Panc1 (cell line): ENCODE data around the gene DNM3.

ENCODE experiments used
- CTCF ChIP-seq: fragments of 450-650 bp; IDR thresholded peaks from 2 replicates; pipeline ENCODE4 v1.5.1; 2017; ENCODE audit warnings: mild to moderate bottlenecking
- POLR2AphosphoS5 ChIP-seq: IDR thresholded peaks from 2 replicates; pipeline ENCODE4 v1.6.1; 2012; ENCODE audit warnings: mild to moderate bottlenecking, low read depth, low read length, moderate library complexity
- REST ChIP-seq, 2 experiments: IDR thresholded peaks; 2 replicates each; pipeline ENCODE4 v1.6.1; 2011 to 2012; ENCODE audit warnings: low read depth in 2 of 2, control low read depth in 1 of 2, low read length in 1 of 2, mild to moderate bottlenecking in 1 of 2, moderate library complexity in 1 of 2; ENCODE audit not compliant: insufficient read depth in 1 of 2
- SIN3A ChIP-seq: IDR thresholded peaks from 2 replicates; pipeline ENCODE4 v1.6.1; 2012; ENCODE audit warnings: low read depth, mild to moderate bottlenecking, low read length, moderate library complexity, borderline replicate concordance; ENCODE audit not compliant: insufficient read depth
- TCF7L2 ChIP-seq: IDR thresholded peaks from 2 replicates; pipeline ENCODE4 v1.6.1; 2011; ENCODE audit warnings: mild to moderate bottlenecking, low read depth, low read length, inconsistent platforms

- TF ChIP-seq CTCF (no peak), POLR2AphosphoS5 (no peak), SIN3A (no peak), TCF7L2 (no peak), REST (IDR thresholded peaks at IDR 0.05; ENCODE audit: insufficient read depth in 1 of 2, low read depth in 2 of 2, low read length in 1 of 2) (no peak)
Measured at GRCh38 chr1:171873664-171874063, 32.4 kb downstream of the DNM3 start.
